GM12873 (cell line): ENCODE results near the gene COMT.

ENCODE experiments used
- CTCF ChIP-seq: IDR thresholded peaks from 2 replicates; pipeline ENCODE4 v1.5.1; 2012; ENCODE audit warnings: low read depth, mild to moderate bottlenecking, moderate library complexity, low read length, control low read depth; ENCODE audit not compliant: insufficient read depth; ENCODE audit errors: missing control alignments

The COMT gene

GRCh38 chr22:19936513-19936912 lies 5.1 kb upstream of the COMT start:
- TF ChIP-seq CTCF: no peak

- no peak for TF ChIP-seq CTCF
These were observed 3.7 kb upstream of the COMT start for GRCh38 chr22:19937616-19938473.

GRCh38 chr22:19940536-19941364 lies 822 bp upstream of the COMT start:
- no peak for TF ChIP-seq CTCF

GRCh38 chr22:19942157-19943081 lies 847 bp downstream of the COMT start:
- no peak for TF ChIP-seq CTCF

- TF ChIP-seq CTCF: peak; percentile 16
These were observed 1.8 kb downstream of the COMT start for GRCh38 chr22:19943082-19944026.

GRCh38 chr22:19948057-19948760 lies 6.6 kb downstream of the COMT start:
- TF ChIP-seq CTCF: no peak
